Panc1 (cell line): Measurements from ENCODE around the gene TP63. TPM values are rescaled to one million over a fixed set of nuclear protein-coding genes. Genes with fewer than 3 reads are reported as not detected.

Experiments
- ATAC-seq: fragments of 200-7000 bp; cut with Tn5 transposase; 2 replicates; pipeline ENCODE4 v1.9.1; 2020; ENCODE audit warnings: mild to moderate bottlenecking, moderate library complexity
- BruUV-seq: library from RNA; stranded (reverse); fragments of 400-500 nt; replicated peaks from 2 replicates; lab custom pipeline; 2021; lab: Mats Ljungman, UMichigan
- CTCF ChIA-PET: fragments of 300-600 bp; sonication (Branson Sonifier 250); formaldehyde crosslinking; loops from one replicate; lab custom pipeline; 2022; ENCODE audit warnings: antibody characterized with exemption; lab: Charles Lee
- POLR2A ChIA-PET: fragments of 300-600 bp; sonication (Branson Sonifier 250); formaldehyde crosslinking; loops from one replicate; lab custom pipeline; 2022; ENCODE audit warnings: antibody characterized with exemption; lab: Charles Lee
- DNase-seq: peaks from one replicate; pipeline ENCODE4 v3.0.0-alpha.2; 2010; ENCODE audit warnings: low read depth, low spot score
- H3K27ac ChIP-seq: 2 replicates; pipeline ENCODE4 v1.5.1; 2011; ENCODE audit warnings: mild to moderate bottlenecking, low read length, inconsistent platforms
- H3K27me3 ChIP-seq: fragments of 200-500 bp; sonication (Bioruptor generic); 2 replicates; pipeline ENCODE4 v1.6.0; 2014; ENCODE audit warnings: low read length, inconsistent platforms; ENCODE audit not compliant: control insufficient read depth, insufficient read depth
- H3K36me3 ChIP-seq: fragments of 200-500 bp; sonication (Bioruptor generic); 2 replicates; pipeline ENCODE4 v1.5.1; 2014; ENCODE audit warnings: inconsistent platforms, mild to moderate bottlenecking, low read length, moderate library complexity; ENCODE audit not compliant: control insufficient read depth, insufficient read depth
- H3K4me1 ChIP-seq: 2 replicates; pipeline ENCODE4 v1.5.1; 2011; ENCODE audit warnings: inconsistent platforms, mild to moderate bottlenecking, low read length, moderate library complexity; ENCODE audit not compliant: control insufficient read depth, insufficient read depth
- H3K4me3 ChIP-seq, 2 experiments: 2 replicates each; pipeline ENCODE4 v1.5.1; 2011 to 2012; ENCODE audit warnings: low read depth in 2 of 2, low read length in 2 of 2, mild to moderate bottlenecking in 2 of 2, inconsistent platforms in 1 of 2, moderate library complexity in 1 of 2
- H3K9me3 ChIP-seq: fragments of 200-500 bp; sonication (Bioruptor generic); 2 replicates; pipeline ENCODE4 v1.5.1; 2014; ENCODE audit warnings: low read depth, mild to moderate bottlenecking, inconsistent platforms, low read length, moderate library complexity; ENCODE audit not compliant: control insufficient read depth, insufficient read depth
- CTCF ChIP-seq: fragments of 450-650 bp; IDR thresholded peaks from 2 replicates; pipeline ENCODE4 v1.5.1; 2017; ENCODE audit warnings: mild to moderate bottlenecking
- POLR2AphosphoS5 ChIP-seq: IDR thresholded peaks from 2 replicates; pipeline ENCODE4 v1.6.1; 2012; ENCODE audit warnings: mild to moderate bottlenecking, low read depth, low read length, moderate library complexity
- REST ChIP-seq, 2 experiments: IDR thresholded peaks; 2 replicates each; pipeline ENCODE4 v1.6.1; 2011 to 2012; ENCODE audit warnings: low read depth in 2 of 2, control low read depth in 1 of 2, low read length in 1 of 2, mild to moderate bottlenecking in 1 of 2, moderate library complexity in 1 of 2; ENCODE audit not compliant: insufficient read depth in 1 of 2
- SIN3A ChIP-seq: IDR thresholded peaks from 2 replicates; pipeline ENCODE4 v1.6.1; 2012; ENCODE audit warnings: low read depth, mild to moderate bottlenecking, low read length, moderate library complexity, borderline replicate concordance; ENCODE audit not compliant: insufficient read depth
- TCF7L2 ChIP-seq: IDR thresholded peaks from 2 replicates; pipeline ENCODE4 v1.6.1; 2011; ENCODE audit warnings: mild to moderate bottlenecking, low read depth, low read length, inconsistent platforms
- in situ Hi-C: cut with HindIII; loops from 2 replicates; pipeline ENCODE4 v1.10.0; 2016; ENCODE audit warnings: low sequenced_read_pairs, low pct_unique_long_range_greater_than_20kb
- intact Hi-C: fragments of 100-400 bp; cut with micrococcal nuclease; formaldehyde crosslinking; loops from one replicate; pipeline ENCODE4 v1.10.0; 2022; ENCODE audit not compliant: unreplicated experiment
- total RNA-seq: library from RNA; stranded (reverse); gene quantifications from one replicate; pipeline ENCODE4 v1.2.1, GENCODE V29; 2021; ENCODE audit not compliant: unreplicated experiment

Gene TP63
- total RNA-seq, 1 experiment from 2014 or later, result 0.51 TPM

GRCh38 chr3:189821262-189821661 lies 190.1 kb downstream of the TP63 start:
- Histone ChIP-seq H3K36me3 (no peaks in the 10 kb centered on the region), H3K27me3 (no peaks in the 10 kb centered on the region), H3K4me1 (no peaks in the 10 kb centered on the region), H3K4me3 (no peak overlapping the region), H3K27ac (no peak overlapping the region), H3K9me3 (no peaks in the 10 kb centered on the region)
- no TSS peak for BruUV-seq
- no peak for ATAC-seq
- in situ Hi-C loops (no loop called here), intact Hi-C loops (no loop called here)
- ChIA-PET CTCF (no interaction called here), POLR2A (no interaction called here)
- DNase-seq, result no peak
- no peak for TF ChIP-seq CTCF
- TF ChIP-seq SIN3A, result no peak
- TF ChIP-seq REST (IDR thresholded peaks at IDR 0.05; ENCODE audit: insufficient read depth in 1 of 2, low read depth in 2 of 2, low read length in 1 of 2), result no peak
- TF ChIP-seq POLR2AphosphoS5, result no peak
- TF ChIP-seq TCF7L2, result no peak

- H3K4me1 ChIP-seq, result no peaks in the 10 kb centered on the region
- BruUV-seq, result no TSS peak
- ChIA-PET CTCF (no interaction called here), POLR2A (no interaction called here)
- no peaks in the 10 kb centered on the region for H3K27me3 ChIP-seq
- no peak overlapping the region for H3K27ac ChIP-seq
- no peak overlapping the region for H3K4me3 ChIP-seq
- TF ChIP-seq TCF7L2, result no peak
- peak; percentile 28 for TF ChIP-seq CTCF
- no peak for TF ChIP-seq POLR2AphosphoS5
- TF ChIP-seq SIN3A, result no peak
- no peak for ATAC-seq
- H3K9me3 ChIP-seq, result no peaks in the 10 kb centered on the region
- H3K36me3 ChIP-seq, result no peaks in the 10 kb centered on the region
- in situ Hi-C loops, result no loop called here
- DNase-seq, result no peak
- intact Hi-C loops, result no loop called here
Observed at GRCh38 chr3:189822726-189823125, 191.5 kb downstream of the TP63 start.
